ENCODE measurements around the gene ACTC1.

Gene ACTC1

DNA sequence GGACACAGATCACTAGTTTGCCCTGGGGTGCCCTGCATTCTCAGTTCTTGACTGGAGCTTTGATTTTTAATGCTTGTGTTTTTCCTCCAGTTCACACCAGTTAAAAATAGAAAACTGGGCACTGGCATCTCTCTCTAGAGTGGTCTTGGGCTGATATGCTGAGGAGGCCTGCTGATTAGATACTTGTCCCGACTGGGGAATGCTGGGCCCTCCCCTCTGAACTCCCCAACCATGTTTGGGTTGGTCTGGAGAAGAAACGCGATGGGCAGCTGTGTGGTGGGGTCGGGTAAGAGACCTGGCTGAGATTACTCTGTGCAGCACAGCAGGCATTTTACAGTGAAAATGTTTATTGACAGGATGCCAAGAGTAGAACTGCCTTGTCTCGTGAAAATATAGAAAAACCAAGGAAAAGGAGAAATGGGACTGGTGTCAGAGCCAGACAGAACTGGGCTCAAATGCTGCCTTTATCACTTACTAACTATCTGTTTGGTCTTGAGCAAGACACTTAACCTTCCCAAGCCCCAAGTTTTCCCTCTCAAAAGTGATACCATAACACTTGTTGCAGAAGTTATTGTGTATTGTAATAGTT, 1.6 kb upstream of the ACTC1 start:
- no peak overlapping the region for H3K27ac ChIP-seq
- TF ChIP-seq ZFX (IDR thresholded peaks at IDR 0.05; ENCODE audit: borderline replicate concordance): no peak

- no peak overlapping the region for H3K27ac ChIP-seq
- no peak for TF ChIP-seq CTCF (IDR thresholded peaks at IDR 0.05)
- no peak for TF ChIP-seq ZFX (IDR thresholded peaks at IDR 0.05; ENCODE audit: borderline replicate concordance)
Measured at GRCh38 chr15:34794590-34795206, 651 bp downstream of the ACTC1 start.

- no peak for TF ChIP-seq CTCF (IDR thresholded peaks at IDR 0.05)
- TF ChIP-seq ZFX (IDR thresholded peaks at IDR 0.05; ENCODE audit: borderline replicate concordance): no peak
- H3K27ac ChIP-seq: no peak overlapping the region
Measured at GRCh38 chr15:34793901-34794300, 1.4 kb downstream of the ACTC1 start.

DNA sequence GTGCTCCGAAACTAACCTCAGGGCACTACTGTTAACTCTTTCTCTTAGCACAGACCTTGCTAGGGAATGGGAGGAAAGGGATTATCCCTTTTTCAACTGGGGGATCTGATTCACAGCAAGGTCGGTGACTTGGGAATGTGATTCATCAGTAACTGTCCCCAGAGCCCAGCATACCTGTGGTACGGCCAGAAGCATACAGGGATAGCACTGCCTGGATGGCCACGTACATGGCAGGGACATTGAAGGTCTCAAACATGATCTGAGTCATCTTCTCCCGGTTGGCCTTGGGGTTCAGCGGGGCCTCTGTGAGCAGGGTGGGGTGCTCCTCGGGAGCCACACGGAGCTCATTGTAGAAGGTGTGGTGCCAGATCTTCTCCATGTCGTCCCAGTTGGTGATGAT, 2.3 kb downstream of the ACTC1 start:
- TF ChIP-seq CTCF (IDR thresholded peaks at IDR 0.05) (no peak), ZFX (IDR thresholded peaks at IDR 0.05; ENCODE audit: borderline replicate concordance) (no peak)
- H3K27ac ChIP-seq: no peak overlapping the region

- TF ChIP-seq CTCF (IDR thresholded peaks at IDR 0.05) (no peak), ZFX (IDR thresholded peaks at IDR 0.05; ENCODE audit: borderline replicate concordance) (no peak)
Measured at GRCh38 chr15:34791701-34792100, 3.6 kb downstream of the ACTC1 start.

GRCh38 chr15:34790121-34790520, 5.2 kb downstream of the ACTC1 start:
- H3K27ac ChIP-seq: no peak overlapping the region
- no peak for TF ChIP-seq CTCF (IDR thresholded peaks at IDR 0.05)
- no peak for TF ChIP-seq ZFX (IDR thresholded peaks at IDR 0.05; ENCODE audit: borderline replicate concordance)

More at GRCh38 chr15:34791701-34792100, 3.6 kb downstream of the ACTC1 start:
- H3K27ac ChIP-seq: no peak overlapping the region

DNA sequence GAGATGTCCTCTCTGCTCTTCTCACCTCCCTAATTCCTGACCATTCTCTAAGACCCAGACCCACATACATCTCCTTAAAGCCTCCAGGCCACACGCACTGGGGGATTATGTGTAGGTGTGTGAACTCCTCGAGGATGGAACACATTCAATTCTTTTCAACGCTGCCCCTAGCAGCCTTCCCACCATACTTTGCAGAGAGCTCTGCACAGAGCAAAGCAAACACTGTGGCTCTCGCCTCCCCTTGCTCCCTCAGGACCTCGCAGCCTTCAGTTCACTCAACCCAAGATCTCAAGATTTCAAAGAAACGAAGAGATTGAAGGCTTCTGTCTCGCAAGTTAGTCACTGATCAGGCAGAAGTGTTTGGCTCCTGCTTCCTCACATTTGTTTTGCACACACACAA, 6.0 kb downstream of the ACTC1 start:
- no peak overlapping the region for H3K27ac ChIP-seq
- no peak for TF ChIP-seq CTCF (IDR thresholded peaks at IDR 0.05)
- TF ChIP-seq ZFX (IDR thresholded peaks at IDR 0.05; ENCODE audit: borderline replicate concordance): no peak
